Measurements from ENCODE around the gene TRAPPC13. TPM values are rescaled to one million over a fixed set of nuclear protein-coding genes. Genes with fewer than 3 reads are reported as not detected.
"Not testable (repeated sequence)": the region's sequence is repeated elsewhere in the genome, so short reads cannot be mapped to it uniquely, and the experiment has no call there.

TRAPPC13 gene
- total and polyA plus RNA-seq, 11 donors: 9.5 to 24.8 (median 16.5) TPM

GRCh38 chr5:65672796-65673195 is 48.0 kb downstream of the TRAPPC13 start:
- intact Hi-C loops (cut with DNase I): no loop called here
- H3K27ac ChIP-seq: no peak overlapping the region
- no peaks in the 10 kb centered on the region for H3K27me3 ChIP-seq
- no peaks in the 10 kb centered on the region for H3K4me1 ChIP-seq
- H3K4me3 ChIP-seq: no peak overlapping the region
- no peak for DNase-seq
- H3K9me3 ChIP-seq: no peaks in the 10 kb centered on the region
- 92 to 96% (median 93%) methylated on average over 1 of the region's 1 CpG for WGBS, 4 donors
- ATAC-seq: no peak
- TF ChIP-seq POLR2A (IDR thresholded peaks at IDR 0.05) (no peak), CTCF (IDR thresholded peaks at IDR 0.05) (no peak)
- H3K36me3 ChIP-seq: peaks cover 0 to 65% (median 15%) of the 10 kb centered on the region in 9 donors

- Histone ChIP-seq H3K9me3 (no peaks in the 10 kb centered on the region), H3K4me3 (no peak overlapping the region), H3K4me1 (no peaks in the 10 kb centered on the region), H3K27me3 (no peaks in the 10 kb centered on the region), H3K36me3 (peaks cover 0 to 64% (median 24%) of the 10 kb centered on the region in 9 donors), H3K27ac (no peak overlapping the region)
- intact Hi-C loops (cut with DNase I): no loop called here
- TF ChIP-seq CTCF (IDR thresholded peaks at IDR 0.05) (no peak), POLR2A (IDR thresholded peaks at IDR 0.05) (no peak)
- ATAC-seq (no peak), DNase-seq (no peak)
Measured at GRCh38 chr5:65674749-65675148, 49.9 kb downstream of the TRAPPC13 start.

- H3K27ac ChIP-seq; DNase-seq; H3K4me1 ChIP-seq; intact Hi-C loops (cut with DNase I); H3K9me3 ChIP-seq; H3K27me3 ChIP-seq; H3K4me3 ChIP-seq; ATAC-seq: not testable (repeated sequence)
- 88 to 96% (median 93%) methylated on average over 3 of the region's 3 CpGs for WGBS, 4 donors
- H3K36me3 ChIP-seq: peaks cover 0 to 61% (median 29%) of the 10 kb centered on the region in 9 donors
Measured at GRCh38 chr5:65676056-65676455, 51.2 kb downstream of the TRAPPC13 start.

GRCh38 chr5:65682148-65682547 is 57.3 kb downstream of the TRAPPC13 start:
- H3K36me3 ChIP-seq: peaks cover 0 to 75% (median 58%) of the 10 kb centered on the region in 9 donors
- H3K27me3 ChIP-seq: no peaks in the 10 kb centered on the region
- no peaks in the 10 kb centered on the region for H3K9me3 ChIP-seq
- no peak for TF ChIP-seq CTCF (IDR thresholded peaks at IDR 0.05)
- TF ChIP-seq POLR2A (IDR thresholded peaks at IDR 0.05): no peak
- no peak overlapping the region for H3K4me3 ChIP-seq
- no peak for ATAC-seq
- 93 to 97% (median 95%) methylated on average over 3 of the region's 3 CpGs for WGBS, 4 donors
- no peaks in the 10 kb centered on the region for H3K4me1 ChIP-seq
- no peak for DNase-seq
- intact Hi-C loops (cut with DNase I): no loop called here
- no peak overlapping the region for H3K27ac ChIP-seq

GRCh38 chr5:65693121-65693520 is 68.3 kb downstream of the TRAPPC13 start:
- peaks cover 0 to 38% (median 23%) of the 10 kb centered on the region in 9 donors for H3K36me3 ChIP-seq
- H3K4me1 ChIP-seq: peaks cover 0 to 17% (median 2%) of the 10 kb centered on the region in 12 donors
- intact Hi-C loops (cut with DNase I): no loop called here
- H3K9me3 ChIP-seq: no peaks in the 10 kb centered on the region
- ATAC-seq (no peak), DNase-seq (no peak)
- 85 to 89% (median 86%) methylated on average over 2 of the region's 2 CpGs for WGBS, 4 donors
- H3K27ac ChIP-seq: no peak overlapping the region
- no peaks in the 10 kb centered on the region for H3K27me3 ChIP-seq
- no peak overlapping the region for H3K4me3 ChIP-seq
- no peak for TF ChIP-seq CTCF (IDR thresholded peaks at IDR 0.05)
- TF ChIP-seq POLR2A (IDR thresholded peaks at IDR 0.05): no peak
